Esophagus (tissue), 2 donors: ENCODE data around the gene PARD3. TPM values are rescaled to one million over a fixed set of nuclear protein-coding genes. Genes with fewer than 3 reads are reported as not detected.

ENCODE experiments used
- H3K27ac ChIP-seq, 2 donors: one replicate each; pipeline ENCODE4 v1.5.1; 2013; ENCODE audit warnings: low read depth in 2 of 2, mild to moderate bottlenecking in 2 of 2, inconsistent platforms in 1 of 2, low read length in 1 of 2, moderate library complexity in 1 of 2
- H3K27me3 ChIP-seq, 2 donors: one replicate each; pipeline ENCODE4 v1.6.1; 2013; ENCODE audit warnings: low read length in 2 of 2, control low read depth in 1 of 2, mild to moderate bottlenecking in 1 of 2; ENCODE audit not compliant: insufficient read depth in 2 of 2, control insufficient read depth in 1 of 2
- H3K36me3 ChIP-seq, 2 donors: one replicate each; pipeline ENCODE4 v1.6.1; 2013; ENCODE audit warnings: low read length in 1 of 2; ENCODE audit not compliant: control insufficient read depth in 2 of 2, insufficient read depth in 2 of 2
- H3K4me1 ChIP-seq, 2 donors: one replicate each; pipeline ENCODE4 v1.6.1; 2013; ENCODE audit warnings: low read length in 1 of 2; ENCODE audit not compliant: control insufficient read depth in 2 of 2, insufficient read depth in 2 of 2
- H3K4me3 ChIP-seq, 2 donors: one replicate each; pipeline ENCODE4 v1.5.1; 2013; ENCODE audit warnings: low read length in 2 of 2, mild to moderate bottlenecking in 2 of 2, low read depth in 1 of 2, moderate library complexity in 1 of 2
- H3K9me3 ChIP-seq, 2 donors: one replicate each; pipeline ENCODE4 v1.6.1; 2013; ENCODE audit warnings: mild to moderate bottlenecking in 2 of 2, low read depth in 1 of 2, low read length in 1 of 2, moderate library complexity in 1 of 2; ENCODE audit not compliant: control insufficient read depth in 2 of 2, insufficient read depth in 1 of 2
- WGBS, 2 donors: extraction: QIAGEN DNeasy Blood & Tissue Kit; methylation state at CpG; one replicate each; pipeline ENCODE4 v1.1.7; 2013; 5-methylcytosine and 5-hydroxymethylcytosine counted together
- polyA plus RNA-seq, 2 donors: library from polyadenylated mRNA; stranded (reverse); fragments of 200-250 nt; gene quantifications; one replicate each; pipeline ENCODE4 v1.2.3, GENCODE V29; 2013
- donor health status: healthy with polysubstance abuse.
- donor health status: Bipolar disorder and iron deficiency.

PARD3 gene
- polyA plus RNA-seq, 2 donors = 40.3 to 71.3 TPM

- H3K36me3 ChIP-seq = no peaks in the 10 kb centered on the region
- no peak overlapping the region for H3K4me3 ChIP-seq
- peaks cover 0 to 6% of the 10 kb centered on the region in 2 donors for H3K4me1 ChIP-seq
- WGBS, 2 donors = 86 to 89% methylated on average over 18 of the region's 18 CpGs
- H3K9me3 ChIP-seq = no peaks in the 10 kb centered on the region
- H3K27ac ChIP-seq = no peak overlapping the region
- no peaks in the 10 kb centered on the region for H3K27me3 ChIP-seq
These were observed 173.8 kb downstream of the PARD3 start for GRCh38 chr10:34641147-34641912.

- Histone ChIP-seq H3K36me3 (no peaks in the 10 kb centered on the region), H3K27me3 (no peaks in the 10 kb centered on the region), H3K4me3 (no peak overlapping the region), H3K9me3 (no peaks in the 10 kb centered on the region), H3K27ac (no peak overlapping the region), H3K4me1 (peaks cover 0 to 6% of the 10 kb centered on the region in 2 donors)
- 26 to 27% methylated on average over 4 of the region's 4 CpGs for WGBS, 2 donors
These were observed 176.6 kb downstream of the PARD3 start for GRCh38 chr10:34638406-34639054.

- WGBS, 2 donors = 36% methylated on average over 9 of the region's 9 CpGs
- no peaks in the 10 kb centered on the region for H3K27me3 ChIP-seq
- peaks cover 0 to 2% of the 10 kb centered on the region in 2 donors for H3K4me1 ChIP-seq
- no peaks in the 10 kb centered on the region for H3K36me3 ChIP-seq
- H3K4me3 ChIP-seq = no peak overlapping the region
- H3K27ac ChIP-seq = no peak overlapping the region
- no peaks in the 10 kb centered on the region for H3K9me3 ChIP-seq
These were observed 177.6 kb downstream of the PARD3 start for GRCh38 chr10:34637418-34637911.

GRCh38 chr10:34635111-34635510 lies 180.0 kb downstream of the PARD3 start:
- no peak overlapping the region for H3K4me3 ChIP-seq
- no peaks in the 10 kb centered on the region for H3K9me3 ChIP-seq
- H3K27ac ChIP-seq = no peak overlapping the region
- 93 to 95% methylated on average over 6 of the region's 6 CpGs for WGBS, 2 donors
- H3K4me1 ChIP-seq = peaks cover 0 to 2% of the 10 kb centered on the region in 2 donors
- no peaks in the 10 kb centered on the region for H3K27me3 ChIP-seq
- no peaks in the 10 kb centered on the region for H3K36me3 ChIP-seq

GRCh38 chr10:34633374-34633773 lies 181.7 kb downstream of the PARD3 start:
- no peak overlapping the region for H3K4me3 ChIP-seq
- H3K27me3 ChIP-seq = no peaks in the 10 kb centered on the region
- no peaks in the 10 kb centered on the region for H3K36me3 ChIP-seq
- 85 to 92% methylated on average over 10 of the region's 10 CpGs for WGBS, 2 donors
- peaks cover 0 to 1% of the 10 kb centered on the region in 2 donors for H3K9me3 ChIP-seq
- no peak overlapping the region for H3K27ac ChIP-seq
- peaks cover under 1 to 3% of the 10 kb centered on the region in 2 donors for H3K4me1 ChIP-seq

- Histone ChIP-seq H3K27ac (no peak overlapping the region), H3K27me3 (no peaks in the 10 kb centered on the region), H3K36me3 (no peaks in the 10 kb centered on the region), H3K4me1 (peaks cover 2 to 4% of the 10 kb centered on the region in 2 donors), H3K4me3 (no peak overlapping the region), H3K9me3 (peaks cover 0 to 2% of the 10 kb centered on the region in 2 donors)
- 86 to 88% methylated on average over 5 of the region's 5 CpGs for WGBS, 2 donors
These were observed 186.0 kb downstream of the PARD3 start for GRCh38 chr10:34629084-34629483.

- H3K27me3 ChIP-seq = no peaks in the 10 kb centered on the region
- peaks cover 0 to 2% of the 10 kb centered on the region in 2 donors for H3K9me3 ChIP-seq
- no peaks in the 10 kb centered on the region for H3K36me3 ChIP-seq
- WGBS, 2 donors = 43 to 52% methylated on average over 8 of the region's 8 CpGs
- H3K4me1 ChIP-seq = peaks cover 2 to 4% of the 10 kb centered on the region in 2 donors
- H3K27ac ChIP-seq = no peak overlapping the region
- H3K4me3 ChIP-seq = no peak overlapping the region
These were observed 186.8 kb downstream of the PARD3 start for GRCh38 chr10:34628174-34628796.

- H3K4me1 ChIP-seq = peaks cover 2 to 4% of the 10 kb centered on the region in 2 donors
- peaks cover 0 to 2% of the 10 kb centered on the region in 2 donors for H3K9me3 ChIP-seq
- H3K36me3 ChIP-seq = no peaks in the 10 kb centered on the region
- no peak overlapping the region for H3K4me3 ChIP-seq
- 76 to 81% methylated on average over 3 of the region's 3 CpGs for WGBS, 2 donors
- no peaks in the 10 kb centered on the region for H3K27me3 ChIP-seq
- no peak overlapping the region for H3K27ac ChIP-seq
These were observed 187.4 kb downstream of the PARD3 start for GRCh38 chr10:34627741-34628140.

GRCh38 chr10:34627331-34627730 lies 187.8 kb downstream of the PARD3 start:
- Histone ChIP-seq H3K27me3 (no peaks in the 10 kb centered on the region), H3K4me1 (peaks cover 2 to 4% of the 10 kb centered on the region in 2 donors), H3K4me3 (no peak overlapping the region), H3K9me3 (peaks cover 0 to 2% of the 10 kb centered on the region in 2 donors), H3K27ac (no peak overlapping the region), H3K36me3 (no peaks in the 10 kb centered on the region)
- 69 to 77% methylated on average over 6 of the region's 6 CpGs for WGBS, 2 donors
